HPDE6-E6E7 (cell line): ENCODE results near the gene KMT2C.

Experiments
- DNase-seq: peaks from one replicate; pipeline ENCODE4 v3.0.0; 2011; ENCODE audit warnings: missing footprints; ENCODE audit errors: extremely low spot score

The KMT2C gene

GRCh38 chr7:152142976-152143595 lies 292.7 kb downstream of the KMT2C start:
- no peak for DNase-seq

DNA sequence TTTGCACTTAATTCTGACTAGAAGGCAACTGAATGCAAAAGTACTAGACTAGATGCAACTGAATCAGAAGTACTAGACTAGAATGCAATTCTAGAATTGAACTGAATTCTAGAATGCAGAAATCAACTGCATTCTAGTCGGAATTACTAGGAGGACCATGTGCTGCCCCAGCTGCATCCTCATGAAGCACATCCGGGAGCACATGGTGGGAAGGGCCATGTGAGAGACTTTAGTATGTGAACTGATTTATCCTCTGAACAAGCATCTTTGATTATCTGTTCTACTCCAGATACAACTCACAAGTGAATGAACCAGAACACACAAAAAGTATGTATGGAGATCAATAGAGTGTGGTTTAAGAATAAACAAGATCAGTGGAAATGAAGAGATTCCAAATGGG lies 295.2 kb downstream of the KMT2C start:
- no peak for DNase-seq

- no peak for DNase-seq
These were observed 295.7 kb downstream of the KMT2C start for GRCh38 chr7:152140067-152140466.

- DNase-seq, result no peak
These were observed 298.3 kb downstream of the KMT2C start for GRCh38 chr7:152137476-152138025.

DNA sequence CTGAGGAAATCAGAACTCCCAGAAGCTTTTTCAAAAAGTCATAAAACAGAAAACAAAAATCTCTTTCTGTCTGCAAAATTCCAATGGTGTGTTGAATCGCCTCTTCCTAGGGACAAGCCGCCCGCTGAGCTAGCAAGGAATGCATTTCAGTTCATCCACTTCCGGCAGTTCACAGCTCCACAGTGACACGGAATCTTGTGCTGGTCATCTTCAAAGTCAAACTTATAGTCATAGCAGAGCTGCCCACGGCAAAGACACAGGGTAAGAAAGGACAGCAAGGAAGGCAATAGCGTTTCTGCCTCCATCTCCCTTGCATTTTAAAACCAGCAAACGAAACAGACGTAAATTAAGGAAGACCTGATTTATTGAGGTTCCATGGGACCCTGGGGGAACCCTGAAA lies 299.1 kb downstream of the KMT2C start:
- no peak for DNase-seq

DNA sequence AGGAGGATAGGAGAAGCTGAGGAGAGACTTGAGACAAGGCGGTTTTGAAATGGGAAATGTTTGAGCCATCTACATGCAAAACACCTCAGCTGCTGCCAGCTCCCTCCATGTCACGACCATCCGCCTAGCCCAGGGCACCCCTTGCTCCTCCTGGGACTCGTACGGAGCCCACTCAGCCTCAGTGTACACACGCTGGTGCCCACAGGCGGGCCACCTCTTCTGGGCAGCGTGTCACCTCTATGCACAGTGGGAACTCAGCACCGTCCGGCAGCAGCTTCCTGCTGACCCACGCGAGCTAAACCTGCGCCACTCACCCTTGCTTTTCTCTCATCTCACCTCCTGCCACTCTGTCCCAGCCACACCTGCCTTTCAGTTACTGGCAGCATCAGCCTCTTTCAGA lies 302.0 kb downstream of the KMT2C start:
- no peak for DNase-seq

GRCh38 chr7:152132812-152133211 lies 303.0 kb downstream of the KMT2C start:
- DNase-seq, result no peak

DNA sequence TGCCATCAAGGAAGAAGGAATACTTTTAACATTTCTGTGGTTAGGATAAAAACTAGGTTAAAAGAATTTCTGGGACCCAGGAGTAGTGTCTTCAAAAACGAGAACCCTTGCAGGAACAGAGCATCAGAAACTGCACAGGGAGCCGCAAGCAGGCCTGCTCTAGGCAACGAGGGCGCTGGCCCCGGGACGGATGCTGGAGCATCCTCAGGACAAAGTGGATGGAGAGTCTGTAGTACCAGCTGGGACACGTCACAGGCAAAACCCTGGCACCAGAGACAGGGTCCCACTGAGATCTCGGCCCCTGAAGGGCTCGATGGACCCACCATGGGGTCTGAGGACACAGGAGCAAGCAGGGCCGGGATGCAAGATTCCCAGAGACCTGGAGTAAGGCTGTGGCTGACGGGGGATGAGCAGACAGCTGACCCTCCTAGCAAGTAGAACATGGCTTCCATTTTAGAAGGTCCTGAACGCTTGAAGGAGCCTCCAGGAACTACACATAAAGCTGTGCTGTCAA lies 303.8 kb downstream of the KMT2C start:
- DNase-seq, result no peak

GRCh38 chr7:152130658-152131590 lies 304.9 kb downstream of the KMT2C start:
- no peak for DNase-seq

GRCh38 chr7:152129682-152130081 lies 306.1 kb downstream of the KMT2C start:
- DNase-seq, result no peak

GRCh38 chr7:152128741-152129461 lies 306.9 kb downstream of the KMT2C start:
- DNase-seq, result no peak

GRCh38 chr7:152128252-152128651 lies 307.6 kb downstream of the KMT2C start:
- no peak for DNase-seq

- no peak for DNase-seq
These were observed 308.6 kb downstream of the KMT2C start for GRCh38 chr7:152127229-152127628.

DNA sequence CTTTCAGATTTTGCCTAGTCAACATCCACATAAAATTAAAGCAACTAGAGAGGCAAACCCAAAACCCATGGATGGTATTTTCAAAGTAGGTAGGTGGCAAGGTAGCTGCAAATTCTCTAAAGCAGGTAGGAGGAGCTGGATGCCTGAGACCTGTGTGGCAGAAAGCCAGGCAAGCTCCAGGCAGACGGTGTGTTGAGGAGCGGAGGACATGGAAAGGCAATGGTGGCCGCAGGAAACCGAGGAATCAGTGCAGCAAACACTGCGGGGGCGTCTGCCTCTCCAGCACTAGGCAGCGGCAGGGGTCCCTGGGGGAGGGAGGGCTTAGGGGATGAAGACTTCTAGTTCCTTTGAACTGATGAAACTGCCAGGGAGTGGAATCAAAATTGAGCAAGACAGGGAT lies 309.1 kb downstream of the KMT2C start:
- DNase-seq, result no peak

DNA sequence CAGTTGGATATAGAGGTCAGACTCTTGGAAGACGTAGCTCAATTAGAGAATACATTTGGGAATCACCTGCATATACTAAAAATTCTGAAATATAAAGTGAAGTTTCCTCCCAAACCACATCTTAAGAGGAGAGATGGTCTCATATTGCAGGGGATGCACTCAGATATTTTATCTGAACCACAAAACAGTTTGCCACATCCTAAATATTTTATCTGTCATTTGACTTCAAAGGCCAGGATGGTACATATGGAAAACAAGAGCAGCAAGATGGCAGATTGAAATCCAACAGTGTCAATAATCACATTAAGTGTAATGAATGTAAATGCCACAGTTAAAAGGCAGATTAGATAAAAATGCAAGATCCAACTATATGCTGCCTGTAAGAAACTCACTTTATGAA lies 313.3 kb downstream of the KMT2C start:
- no peak for DNase-seq

GRCh38 chr7:152121432-152121831 lies 314.4 kb downstream of the KMT2C start:
- DNase-seq, result no peak

GRCh38 chr7:152120776-152121175 lies 315.0 kb downstream of the KMT2C start:
- no peak for DNase-seq

GRCh38 chr7:152120210-152120609 lies 315.6 kb downstream of the KMT2C start:
- no peak for DNase-seq

GRCh38 chr7:152117356-152117755 lies 318.4 kb downstream of the KMT2C start:
- no peak for DNase-seq

DNA sequence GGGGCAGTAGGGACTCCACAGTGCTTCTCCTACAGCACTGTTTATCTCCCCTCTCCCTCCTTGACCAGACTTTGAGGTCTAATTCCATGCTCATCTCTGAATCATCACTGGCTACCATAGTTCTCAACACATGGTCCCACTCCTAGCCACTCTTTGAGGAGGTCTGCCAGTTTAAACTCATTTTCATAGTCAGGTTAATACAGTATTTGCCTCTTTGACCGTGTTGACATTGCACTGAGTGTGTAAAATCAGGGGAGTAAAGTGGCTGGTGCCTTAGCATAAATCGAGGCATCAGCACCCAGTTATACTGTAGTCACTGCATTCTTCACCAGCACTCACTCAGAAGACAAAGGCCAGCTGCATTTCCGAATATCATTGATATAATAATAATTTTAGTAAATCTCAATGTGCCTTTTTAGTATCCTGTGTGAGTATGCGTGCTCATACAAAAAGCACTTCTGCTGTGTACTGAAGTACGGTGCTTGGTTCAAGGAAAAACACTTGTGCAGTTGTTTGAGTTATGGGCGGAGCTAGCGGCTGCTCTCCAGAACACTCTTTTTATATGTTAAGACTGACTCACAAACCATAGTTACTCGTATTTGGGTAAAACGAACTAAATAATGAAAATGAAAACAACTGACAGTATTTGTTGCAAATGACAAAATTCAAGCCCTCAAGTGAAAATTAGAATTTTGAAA lies 320.6 kb downstream of the KMT2C start:
- no peak for DNase-seq

DNA sequence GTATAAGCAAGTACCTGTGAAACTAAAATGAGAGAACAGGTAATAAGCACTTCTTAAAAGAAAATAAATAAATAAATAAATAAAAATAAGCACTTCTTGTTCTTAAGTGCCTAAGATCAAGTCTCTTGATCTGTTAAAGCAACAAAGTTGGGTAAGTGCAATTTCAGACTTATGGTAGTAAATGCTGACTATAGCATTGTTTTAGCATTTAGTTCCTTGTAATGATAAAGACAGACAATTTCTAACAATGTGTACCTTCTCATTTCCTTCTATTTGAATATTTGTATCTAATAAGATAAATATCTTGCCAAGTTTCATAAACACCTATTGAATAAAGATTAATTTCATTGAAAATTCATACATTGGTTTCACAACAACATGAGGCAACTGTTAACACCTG lies 323.0 kb downstream of the KMT2C start:
- no peak for DNase-seq
